Subcutaneous adipose tissue (tissue), 4 donors: Measurements from ENCODE around the gene SLC38A10. TPM values are rescaled to one million over a fixed set of nuclear protein-coding genes. Genes with fewer than 3 reads are reported as not detected.

ENCODE experiments used
- total RNA-seq, 4 donors: library from RNA; depleted of rRNA; stranded (reverse); fragments of >200 nt; gene quantifications; one replicate each; pipeline ENCODE4 v1.1.0, GENCODE V29; 2016
- TF ChIP-seq, protein P1 (sequence below): fragments of 450-650 bp; IDR thresholded peaks from one replicate; pipeline ENCODE4 v1.5.1; 2016; ENCODE audit warnings: low read depth, mild to moderate bottlenecking, control low read depth, antibody characterized with exemption, moderate library complexity

SLC38A10 gene
- total RNA-seq, 4 donors from 2014 or later = 40.4 to 175 (median 91.0) TPM

GRCh38 chr17:81238815-81239713 is 56.0 kb downstream of the SLC38A10 start, which contains the start of the genes NDUFAF8 and TEPSIN:
Gene NDUFAF8 (plus strand): TSS chr17:81239318. CDS start chr17:81239364, 46 bp downstream.
Gene TEPSIN (minus strand): TSS chr17:81239055. CDS start chr17:81239033, 22 bp downstream.
- TF ChIP-seq, protein P1, sequence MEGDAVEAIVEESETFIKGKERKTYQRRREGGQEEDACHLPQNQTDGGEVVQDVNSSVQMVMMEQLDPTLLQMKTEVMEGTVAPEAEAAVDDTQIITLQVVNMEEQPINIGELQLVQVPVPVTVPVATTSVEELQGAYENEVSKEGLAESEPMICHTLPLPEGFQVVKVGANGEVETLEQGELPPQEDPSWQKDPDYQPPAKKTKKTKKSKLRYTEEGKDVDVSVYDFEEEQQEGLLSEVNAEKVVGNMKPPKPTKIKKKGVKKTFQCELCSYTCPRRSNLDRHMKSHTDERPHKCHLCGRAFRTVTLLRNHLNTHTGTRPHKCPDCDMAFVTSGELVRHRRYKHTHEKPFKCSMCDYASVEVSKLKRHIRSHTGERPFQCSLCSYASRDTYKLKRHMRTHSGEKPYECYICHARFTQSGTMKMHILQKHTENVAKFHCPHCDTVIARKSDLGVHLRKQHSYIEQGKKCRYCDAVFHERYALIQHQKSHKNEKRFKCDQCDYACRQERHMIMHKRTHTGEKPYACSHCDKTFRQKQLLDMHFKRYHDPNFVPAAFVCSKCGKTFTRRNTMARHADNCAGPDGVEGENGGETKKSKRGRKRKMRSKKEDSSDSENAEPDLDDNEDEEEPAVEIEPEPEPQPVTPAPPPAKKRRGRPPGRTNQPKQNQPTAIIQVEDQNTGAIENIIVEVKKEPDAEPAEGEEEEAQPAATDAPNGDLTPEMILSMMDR = no peak

DNA sequence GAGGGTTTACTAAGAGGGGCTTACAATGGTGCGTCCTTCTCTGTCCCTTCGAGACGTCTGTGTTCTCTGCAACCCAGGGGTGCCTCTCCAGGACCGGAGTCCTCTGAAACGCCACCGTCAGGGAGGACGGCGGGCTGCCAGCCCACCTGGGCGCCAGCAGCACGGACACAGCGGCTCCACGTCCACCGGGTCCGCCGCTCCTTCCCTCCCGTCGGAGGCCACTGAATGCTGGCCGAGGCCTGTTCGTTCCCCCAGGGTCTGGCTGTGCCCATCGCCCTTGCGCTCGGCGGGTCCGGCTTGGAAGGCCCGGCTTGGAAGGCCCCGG is 56.7 kb downstream of the SLC38A10 start:
- TF ChIP-seq, protein P1 = no peak

- TF ChIP-seq, protein P1 = no peak
These were observed 57.3 kb downstream of the SLC38A10 start for GRCh38 chr17:81237591-81238489.

GRCh38 chr17:81236784-81237183 is 58.3 kb downstream of the SLC38A10 start:
- TF ChIP-seq, protein P1 = no peak

DNA sequence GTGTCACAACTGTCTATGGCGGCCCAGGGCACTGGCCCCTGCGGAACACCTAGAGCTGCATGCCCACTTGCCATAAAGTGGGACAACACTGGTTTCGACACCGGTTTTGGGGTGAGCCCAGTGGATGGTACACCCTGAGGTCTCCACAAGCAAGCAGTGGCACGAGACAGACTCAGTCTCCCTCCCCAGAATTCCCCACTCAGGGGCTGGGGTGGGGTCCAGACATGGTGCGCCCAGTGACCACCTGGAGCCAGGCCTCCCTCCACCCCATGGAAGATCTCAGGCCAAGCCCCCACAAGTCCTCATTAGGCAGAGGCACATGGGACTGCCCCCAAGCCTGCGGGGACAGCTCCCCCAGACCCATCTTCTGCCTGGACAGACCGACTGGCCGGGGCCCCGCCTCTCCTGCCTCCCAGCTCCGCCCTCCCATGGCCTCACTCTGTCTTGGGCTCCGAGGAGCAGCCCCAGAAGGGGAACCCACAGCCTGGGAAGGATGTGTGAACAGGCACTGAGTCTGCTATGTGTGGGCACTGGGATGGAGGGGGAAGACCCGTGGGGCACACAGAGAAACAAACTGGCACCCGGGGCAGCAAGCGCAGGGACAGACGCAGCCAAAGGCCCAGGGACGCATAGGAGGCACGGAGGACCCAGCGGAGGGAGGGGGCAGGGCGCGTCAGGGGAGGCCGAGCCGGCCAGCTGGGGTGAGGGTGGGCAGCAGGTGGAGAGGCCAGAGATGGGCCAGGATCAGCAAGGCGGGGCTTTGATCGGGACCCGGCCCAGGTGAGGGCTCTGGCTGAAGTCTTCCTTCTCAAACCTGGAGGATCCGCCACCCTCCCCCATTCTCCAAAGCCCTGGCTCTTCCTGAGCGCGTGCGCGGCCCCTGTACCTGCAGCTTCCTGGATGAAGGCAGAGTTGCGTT is 59.0 kb downstream of the SLC38A10 start:
- TF ChIP-seq, protein P1 = no peak

- TF ChIP-seq, protein P1 = no peak
These were observed 59.9 kb downstream of the SLC38A10 start for GRCh38 chr17:81234940-81235821.
